Measurements from ENCODE around the gene RETREG2. TPM values are rescaled to one million over a fixed set of nuclear protein-coding genes. Genes with fewer than 3 reads are reported as not detected.

RETREG2 gene
- total and polyA plus RNA-seq, 2 experiments from 2014 or later, result 13.2 to 41.8 TPM

DNA sequence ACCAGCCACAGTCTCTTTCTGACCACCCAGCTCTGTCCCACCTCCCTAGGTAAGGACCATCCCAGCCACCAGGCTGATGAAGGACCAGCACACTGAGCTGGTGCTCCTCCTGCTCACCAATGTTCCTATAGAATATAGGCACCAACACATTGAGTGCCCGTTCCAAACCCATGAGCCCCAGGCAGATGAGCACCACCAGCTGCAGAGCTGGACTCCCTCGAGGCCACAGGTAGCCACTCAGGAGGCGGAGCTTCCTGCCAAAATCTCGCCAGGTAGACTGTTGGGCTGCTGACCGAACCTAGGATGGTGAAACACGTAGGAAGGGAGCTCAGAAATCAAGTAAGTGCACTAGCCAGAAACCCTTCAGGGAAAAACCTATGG is 38.5 kb downstream of the RETREG2 start:
- TF ChIP-seq ZNF114 (CRISPR knock-in tag; IDR thresholded peaks at IDR 0.05) (no peak), EZH2phosphoT487 (IDR thresholded peaks at IDR 0.05; ENCODE audit: unreplicated experiment) (no peak), CREB1 (CRISPR knock-in tag; IDR thresholded peaks at IDR 0.05; ENCODE audit: low read depth) (no peak)
- TF ChIP-seq, protein P1, sequence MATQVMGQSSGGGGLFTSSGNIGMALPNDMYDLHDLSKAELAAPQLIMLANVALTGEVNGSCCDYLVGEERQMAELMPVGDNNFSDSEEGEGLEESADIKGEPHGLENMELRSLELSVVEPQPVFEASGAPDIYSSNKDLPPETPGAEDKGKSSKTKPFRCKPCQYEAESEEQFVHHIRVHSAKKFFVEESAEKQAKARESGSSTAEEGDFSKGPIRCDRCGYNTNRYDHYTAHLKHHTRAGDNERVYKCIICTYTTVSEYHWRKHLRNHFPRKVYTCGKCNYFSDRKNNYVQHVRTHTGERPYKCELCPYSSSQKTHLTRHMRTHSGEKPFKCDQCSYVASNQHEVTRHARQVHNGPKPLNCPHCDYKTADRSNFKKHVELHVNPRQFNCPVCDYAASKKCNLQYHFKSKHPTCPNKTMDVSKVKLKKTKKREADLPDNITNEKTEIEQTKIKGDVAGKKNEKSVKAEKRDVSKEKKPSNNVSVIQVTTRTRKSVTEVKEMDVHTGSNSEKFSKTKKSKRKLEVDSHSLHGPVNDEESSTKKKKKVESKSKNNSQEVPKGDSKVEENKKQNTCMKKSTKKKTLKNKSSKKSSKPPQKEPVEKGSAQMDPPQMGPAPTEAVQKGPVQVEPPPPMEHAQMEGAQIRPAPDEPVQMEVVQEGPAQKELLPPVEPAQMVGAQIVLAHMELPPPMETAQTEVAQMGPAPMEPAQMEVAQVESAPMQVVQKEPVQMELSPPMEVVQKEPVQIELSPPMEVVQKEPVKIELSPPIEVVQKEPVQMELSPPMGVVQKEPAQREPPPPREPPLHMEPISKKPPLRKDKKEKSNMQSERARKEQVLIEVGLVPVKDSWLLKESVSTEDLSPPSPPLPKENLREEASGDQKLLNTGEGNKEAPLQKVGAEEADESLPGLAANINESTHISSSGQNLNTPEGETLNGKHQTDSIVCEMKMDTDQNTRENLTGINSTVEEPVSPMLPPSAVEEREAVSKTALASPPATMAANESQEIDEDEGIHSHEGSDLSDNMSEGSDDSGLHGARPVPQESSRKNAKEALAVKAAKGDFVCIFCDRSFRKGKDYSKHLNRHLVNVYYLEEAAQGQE (IDR thresholded peaks at IDR 0.05; ENCODE audit: unreplicated experiment), result no peak
- TF ChIP-seq, protein P2, sequence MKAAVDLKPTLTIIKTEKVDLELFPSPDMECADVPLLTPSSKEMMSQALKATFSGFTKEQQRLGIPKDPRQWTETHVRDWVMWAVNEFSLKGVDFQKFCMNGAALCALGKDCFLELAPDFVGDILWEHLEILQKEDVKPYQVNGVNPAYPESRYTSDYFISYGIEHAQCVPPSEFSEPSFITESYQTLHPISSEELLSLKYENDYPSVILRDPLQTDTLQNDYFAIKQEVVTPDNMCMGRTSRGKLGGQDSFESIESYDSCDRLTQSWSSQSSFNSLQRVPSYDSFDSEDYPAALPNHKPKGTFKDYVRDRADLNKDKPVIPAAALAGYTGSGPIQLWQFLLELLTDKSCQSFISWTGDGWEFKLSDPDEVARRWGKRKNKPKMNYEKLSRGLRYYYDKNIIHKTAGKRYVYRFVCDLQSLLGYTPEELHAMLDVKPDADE (IDR thresholded peaks at IDR 0.05), result no peak
- TF ChIP-seq, protein P3, sequence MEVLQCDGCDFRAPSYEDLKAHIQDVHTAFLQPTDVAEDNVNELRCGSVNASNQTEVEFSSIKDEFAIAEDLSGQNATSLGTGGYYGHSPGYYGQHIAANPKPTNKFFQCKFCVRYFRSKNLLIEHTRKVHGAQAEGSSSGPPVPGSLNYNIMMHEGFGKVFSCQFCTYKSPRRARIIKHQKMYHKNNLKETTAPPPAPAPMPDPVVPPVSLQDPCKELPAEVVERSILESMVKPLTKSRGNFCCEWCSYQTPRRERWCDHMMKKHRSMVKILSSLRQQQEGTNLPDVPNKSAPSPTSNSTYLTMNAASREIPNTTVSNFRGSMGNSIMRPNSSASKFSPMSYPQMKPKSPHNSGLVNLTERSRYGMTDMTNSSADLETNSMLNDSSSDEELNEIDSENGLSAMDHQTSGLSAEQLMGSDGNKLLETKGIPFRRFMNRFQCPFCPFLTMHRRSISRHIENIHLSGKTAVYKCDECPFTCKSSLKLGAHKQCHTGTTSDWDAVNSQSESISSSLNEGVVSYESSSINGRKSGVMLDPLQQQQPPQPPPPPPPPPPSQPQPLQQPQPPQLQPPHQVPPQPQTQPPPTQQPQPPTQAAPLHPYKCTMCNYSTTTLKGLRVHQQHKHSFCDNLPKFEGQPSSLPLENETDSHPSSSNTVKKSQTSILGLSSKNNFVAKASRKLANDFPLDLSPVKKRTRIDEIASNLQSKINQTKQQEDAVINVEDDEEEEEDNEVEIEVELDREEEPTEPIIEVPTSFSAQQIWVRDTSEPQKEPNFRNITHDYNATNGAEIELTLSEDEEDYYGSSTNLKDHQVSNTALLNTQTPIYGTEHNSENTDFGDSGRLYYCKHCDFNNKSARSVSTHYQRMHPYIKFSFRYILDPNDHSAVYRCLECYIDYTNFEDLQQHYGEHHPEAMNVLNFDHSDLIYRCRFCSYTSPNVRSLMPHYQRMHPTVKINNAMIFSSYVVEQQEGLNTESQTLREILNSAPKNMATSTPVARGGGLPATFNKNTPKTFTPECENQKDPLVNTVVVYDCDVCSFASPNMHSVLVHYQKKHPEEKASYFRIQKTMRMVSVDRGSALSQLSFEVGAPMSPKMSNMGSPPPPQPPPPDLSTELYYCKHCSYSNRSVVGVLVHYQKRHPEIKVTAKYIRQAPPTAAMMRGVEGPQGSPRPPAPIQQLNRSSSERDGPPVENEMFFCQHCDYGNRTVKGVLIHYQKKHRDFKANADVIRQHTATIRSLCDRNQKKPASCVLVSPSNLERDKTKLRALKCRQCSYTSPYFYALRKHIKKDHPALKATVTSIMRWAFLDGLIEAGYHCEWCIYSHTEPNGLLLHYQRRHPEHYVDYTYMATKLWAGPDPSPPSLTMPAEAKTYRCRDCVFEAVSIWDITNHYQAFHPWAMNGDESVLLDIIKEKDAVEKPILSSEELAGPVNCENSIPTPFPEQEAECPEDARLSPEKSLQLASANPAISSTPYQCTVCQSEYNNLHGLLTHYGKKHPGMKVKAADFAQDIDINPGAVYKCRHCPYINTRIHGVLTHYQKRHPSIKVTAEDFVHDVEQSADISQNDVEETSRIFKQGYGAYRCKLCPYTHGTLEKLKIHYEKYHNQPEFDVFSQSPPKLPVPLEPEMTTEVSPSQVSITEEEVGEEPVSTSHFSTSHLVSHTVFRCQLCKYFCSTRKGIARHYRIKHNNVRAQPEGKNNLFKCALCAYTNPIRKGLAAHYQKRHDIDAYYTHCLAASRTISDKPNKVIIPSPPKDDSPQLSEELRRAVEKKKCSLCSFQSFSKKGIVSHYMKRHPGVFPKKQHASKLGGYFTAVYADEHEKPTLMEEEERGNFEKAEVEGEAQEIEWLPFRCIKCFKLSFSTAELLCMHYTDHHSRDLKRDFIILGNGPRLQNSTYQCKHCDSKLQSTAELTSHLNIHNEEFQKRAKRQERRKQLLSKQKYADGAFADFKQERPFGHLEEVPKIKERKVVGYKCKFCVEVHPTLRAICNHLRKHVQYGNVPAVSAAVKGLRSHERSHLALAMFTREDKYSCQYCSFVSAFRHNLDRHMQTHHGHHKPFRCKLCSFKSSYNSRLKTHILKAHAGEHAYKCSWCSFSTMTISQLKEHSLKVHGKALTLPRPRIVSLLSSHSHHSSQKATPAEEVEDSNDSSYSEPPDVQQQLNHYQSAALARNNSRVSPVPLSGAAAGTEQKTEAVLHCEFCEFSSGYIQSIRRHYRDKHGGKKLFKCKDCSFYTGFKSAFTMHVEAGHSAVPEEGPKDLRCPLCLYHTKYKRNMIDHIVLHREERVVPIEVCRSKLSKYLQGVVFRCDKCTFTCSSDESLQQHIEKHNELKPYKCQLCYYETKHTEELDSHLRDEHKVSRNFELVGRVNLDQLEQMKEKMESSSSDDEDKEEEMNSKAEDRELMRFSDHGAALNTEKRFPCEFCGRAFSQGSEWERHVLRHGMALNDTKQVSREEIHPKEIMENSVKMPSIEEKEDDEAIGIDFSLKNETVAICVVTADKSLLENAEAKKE (CRISPR knock-in tag; IDR thresholded peaks at IDR 0.05), result no peak
- Mint-ChIP-seq H3K9me3 (no peaks in the 10 kb centered on the region), H3K4me1 (peaks cover 21% of the 10 kb centered on the region), H3K36me3 (ENCODE audit: low read depth) (peaks cover 51% of the 10 kb centered on the region), H3K27ac (peak overlapping the region; percentile 86), H3K27me3 (ENCODE audit: insufficient read depth, low read depth, poor library complexity) (peaks cover 17% of the 10 kb centered on the region), H3K4me3 (peak overlapping the region; percentile 45; the same call in 2 of the 3 replicates)
- ATAC-seq (no peak), DNase-seq (ENCODE audit: low spot score) (no peak)
- no peaks in the 10 kb centered on the region for H4K20me1 ChIP-seq (replicated peaks; ENCODE audit: insufficient read depth)
- no peaks in the 10 kb centered on the region for H3K27me3 ChIP-seq (ENCODE audit: insufficient read depth)
- H3K9me2 ChIP-seq (ENCODE audit: insufficient read depth), result no peaks in the 10 kb centered on the region
- H3K4me1 ChIP-seq (ENCODE audit: insufficient read depth), result peaks cover 17% of the 10 kb centered on the region
- H3F3A ChIP-seq (replicated peaks; ENCODE audit: low read depth), result peaks cover 9% of the 10 kb centered on the region; the same call in 1 of the 2 replicates
- no peaks in the 10 kb centered on the region for H3K79me2 ChIP-seq (replicated peaks; ENCODE audit: insufficient read depth)
- H3K36me3 ChIP-seq (ENCODE audit: insufficient read depth), result peaks cover 3% of the 10 kb centered on the region; the same call in 1 of the 2 replicates
- no peak overlapping the region for H3K27ac ChIP-seq (ENCODE audit: low read depth)
- no peak overlapping the region for H2AFZ ChIP-seq
- H3K4me3 ChIP-seq, result no peak overlapping the region
- no peak overlapping the region; the same call in 1 of the 2 replicates for H3K4me2 ChIP-seq

Measured in GM23338 (cell line).